Mucosa of rectum (tissue), 2 donors: ENCODE results near the gene ARSJ.

ENCODE experiments used
- H3K27ac ChIP-seq, 2 donors: one replicate each; pipeline ENCODE4 v1.7.0; 2013; ENCODE audit warnings: inconsistent platforms in 2 of 2, low read depth in 2 of 2, low read length in 2 of 2
- H3K27me3 ChIP-seq, 2 donors: one replicate each; pipeline ENCODE4 v1.7.0; 2013; ENCODE audit warnings: low read length in 2 of 2; ENCODE audit not compliant: control insufficient read depth in 2 of 2, insufficient read depth in 2 of 2
- H3K36me3 ChIP-seq, 2 donors: one replicate each; pipeline ENCODE4 v1.7.0; 2013; ENCODE audit warnings: low read length in 2 of 2; ENCODE audit not compliant: control insufficient read depth in 2 of 2, insufficient read depth in 2 of 2
- H3K4me1 ChIP-seq, 2 donors: one replicate each; pipeline ENCODE4 v1.7.0; 2013; ENCODE audit warnings: low read length in 2 of 2, mild to moderate bottlenecking in 1 of 2; ENCODE audit not compliant: control insufficient read depth in 2 of 2, insufficient read depth in 2 of 2
- H3K4me3 ChIP-seq, 2 donors: one replicate each; pipeline ENCODE4 v1.7.0; 2013; ENCODE audit warnings: low read length in 2 of 2
- H3K9ac ChIP-seq, 2 donors: one replicate each; pipeline ENCODE4 v1.7.0; 2013; ENCODE audit warnings: low read length in 2 of 2, low read depth in 1 of 2, mild to moderate bottlenecking in 1 of 2
- H3K9me3 ChIP-seq, 2 donors: one replicate each; pipeline ENCODE4 v1.7.0; 2013; ENCODE audit warnings: low read length in 2 of 2; ENCODE audit not compliant: control insufficient read depth in 2 of 2
- donor health status: healthy.
- donor health status: Normal muscosa, but diverticular disease.

ARSJ gene

DNA sequence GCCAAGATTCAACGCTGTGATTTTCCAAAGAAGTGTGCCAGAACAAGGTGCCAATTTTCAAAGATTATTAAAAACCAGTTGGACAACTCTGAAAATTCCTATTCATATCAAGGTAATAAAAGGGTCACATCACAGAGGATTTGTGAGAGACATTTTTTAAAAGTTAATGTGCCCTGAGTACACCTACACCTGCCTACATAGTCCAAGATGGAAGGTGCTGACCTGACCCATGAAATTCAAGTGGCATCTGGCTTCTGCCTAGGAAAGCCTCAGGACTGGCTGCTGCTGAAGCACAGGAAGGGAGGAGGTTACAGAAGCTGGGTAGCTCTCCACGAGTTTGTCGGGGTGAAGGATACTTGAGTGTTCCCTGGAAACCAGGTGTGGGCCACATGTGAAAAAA lies 11.4 kb upstream of the ARSJ start:
- H3K36me3 ChIP-seq, result no peaks in the 10 kb centered on the region
- H3K27ac ChIP-seq, result no peak overlapping the region
- H3K4me1 ChIP-seq, result no peaks in the 10 kb centered on the region
- H3K9me3 ChIP-seq, result no peaks in the 10 kb centered on the region
- H3K9ac ChIP-seq, result no peak overlapping the region
- H3K27me3 ChIP-seq, result no peaks in the 10 kb centered on the region
- no peak overlapping the region for H3K4me3 ChIP-seq

- Histone ChIP-seq H3K27ac (no peak overlapping the region), H3K4me1 (no peaks in the 10 kb centered on the region), H3K9me3 (no peaks in the 10 kb centered on the region), H3K4me3 (no peak overlapping the region), H3K9ac (no peak overlapping the region), H3K27me3 (no peaks in the 10 kb centered on the region), H3K36me3 (no peaks in the 10 kb centered on the region)
These were observed 8.0 kb upstream of the ARSJ start for GRCh38 chr4:113987382-113987941.

DNA sequence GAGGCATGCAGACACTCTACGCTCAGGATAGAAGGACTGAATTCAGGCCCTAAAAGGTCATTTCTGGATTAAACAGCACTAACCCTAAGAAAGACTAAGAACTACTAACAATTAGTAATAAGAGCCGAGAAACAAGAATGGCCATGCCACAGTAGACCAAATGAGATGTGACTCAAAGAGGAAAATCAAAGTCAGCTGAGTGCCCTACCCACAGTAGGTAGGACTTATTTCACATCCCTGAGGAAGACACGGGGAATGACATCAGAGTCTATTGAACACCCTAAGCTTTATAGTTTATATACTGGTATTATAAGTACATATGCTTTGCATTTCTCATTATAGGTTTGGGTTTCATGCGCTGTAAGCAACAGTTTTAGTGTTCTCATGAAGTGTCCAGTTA lies 2.7 kb upstream of the ARSJ start:
- H3K36me3 ChIP-seq, result no peaks in the 10 kb centered on the region
- H3K4me1 ChIP-seq, result peaks cover 0 to 11% of the 10 kb centered on the region in 2 donors

DNA sequence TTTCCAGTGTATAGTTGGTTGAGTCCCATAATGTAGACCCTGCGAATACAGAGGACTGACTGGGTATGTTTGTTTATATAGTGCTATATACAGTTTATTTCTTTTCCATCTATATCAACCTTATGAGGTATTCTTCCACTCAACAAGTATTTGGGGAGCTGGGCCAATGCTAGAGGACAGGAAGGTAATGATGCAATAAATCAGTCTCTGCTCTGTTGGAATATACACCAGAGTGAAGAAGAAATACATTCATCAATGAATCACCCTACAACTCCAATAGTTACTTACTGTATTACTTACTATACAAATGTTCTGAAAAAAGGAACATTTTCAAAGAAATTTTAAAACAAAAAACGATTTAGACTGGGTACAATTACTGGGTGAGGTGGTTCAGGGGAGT lies 2.1 kb upstream of the ARSJ start:
- Histone ChIP-seq H3K27me3 (no peaks in the 10 kb centered on the region), H3K27ac (no peak overlapping the region), H3K36me3 (no peaks in the 10 kb centered on the region), H3K9ac (no peak overlapping the region), H3K9me3 (no peaks in the 10 kb centered on the region), H3K4me3 (no peak overlapping the region), H3K4me1 (peaks cover 0 to 11% of the 10 kb centered on the region in 2 donors)

More for the DNA sequence above, 2.7 kb upstream of the ARSJ start:
- Histone ChIP-seq H3K27ac (no peak overlapping the region), H3K4me3 (no peak overlapping the region), H3K9me3 (no peaks in the 10 kb centered on the region), H3K27me3 (no peaks in the 10 kb centered on the region), H3K9ac (no peak overlapping the region)

GRCh38 chr4:113979905-113980615 lies 613 bp upstream of the ARSJ start:
- peak overlapping the region; percentile 71 to 88 for H3K9ac ChIP-seq

GRCh38 chr4:113978561-113979147 lies 793 bp downstream of the ARSJ start:
- peak overlapping the region; percentile 69 to 83 for H3K27ac ChIP-seq
- H3K4me1 ChIP-seq, result peaks cover 5 to 18% of the 10 kb centered on the region in 2 donors
- peak overlapping the region; percentile 78 to 84 for H3K4me3 ChIP-seq
- peak overlapping the region; percentile 71 to 88 for H3K9ac ChIP-seq
- no peaks in the 10 kb centered on the region for H3K27me3 ChIP-seq
- no peaks in the 10 kb centered on the region for H3K36me3 ChIP-seq
- no peaks in the 10 kb centered on the region for H3K9me3 ChIP-seq

More at GRCh38 chr4:113979905-113980615, 613 bp upstream of the ARSJ start:
- Histone ChIP-seq H3K9me3 (no peaks in the 10 kb centered on the region), H3K36me3 (no peaks in the 10 kb centered on the region), H3K27me3 (no peaks in the 10 kb centered on the region), H3K27ac (peak overlapping the region; percentile 69 to 83), H3K4me1 (peaks cover 5 to 18% of the 10 kb centered on the region in 2 donors), H3K4me3 (peak overlapping the region; percentile 78 to 84)

DNA sequence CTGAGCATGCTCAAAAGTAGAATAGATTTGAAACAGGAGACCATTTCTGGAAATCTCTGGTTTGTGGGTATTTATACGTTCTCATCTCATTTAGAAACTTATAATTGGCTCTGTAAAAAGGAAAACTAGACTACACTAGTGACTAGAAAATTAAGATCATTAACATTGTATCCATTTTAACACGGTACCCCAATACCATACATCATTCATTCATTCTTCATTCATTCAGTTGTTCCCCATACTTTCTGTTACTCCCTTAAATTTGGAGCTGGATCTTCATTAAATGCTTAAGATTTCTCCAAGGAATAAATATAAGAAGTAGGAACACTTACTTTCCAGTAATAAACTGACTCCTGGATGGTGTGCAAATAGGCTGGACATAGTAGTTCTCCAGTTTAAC lies 1.3 kb downstream of the ARSJ start:
- H3K36me3 ChIP-seq, result no peaks in the 10 kb centered on the region
- peak overlapping the region; percentile 18 to 33 for H3K27ac ChIP-seq
- H3K4me3 ChIP-seq, result peak overlapping the region; percentile 78 to 84

DNA sequence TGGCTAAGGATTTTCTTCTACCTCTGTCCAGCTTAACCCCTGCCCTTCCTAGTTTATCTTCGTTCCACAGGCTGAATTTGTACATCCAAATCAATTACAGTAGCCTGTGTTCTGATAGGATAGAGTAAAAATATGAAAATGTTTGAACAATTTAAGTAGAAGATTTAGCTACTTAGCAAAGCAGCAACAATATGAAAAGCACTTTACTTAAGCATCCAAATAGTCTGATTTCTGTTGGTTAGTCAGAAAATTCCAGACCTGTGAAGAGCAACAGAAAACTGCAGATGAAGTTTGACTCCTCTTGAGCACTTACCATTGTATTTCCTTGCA lies 2.0 kb downstream of the ARSJ start:
- Histone ChIP-seq H3K4me3 (peak overlapping the region; percentile 48 to 78), H3K27me3 (no peaks in the 10 kb centered on the region), H3K9ac (peak overlapping the region in 1 of 2 donors; percentile 57), H3K9me3 (no peaks in the 10 kb centered on the region), H3K27ac (peak overlapping the region in 1 of 2 donors; percentile 33), H3K4me1 (peaks cover 5 to 18% of the 10 kb centered on the region in 2 donors), H3K36me3 (no peaks in the 10 kb centered on the region)

More for the DNA sequence above, 1.3 kb downstream of the ARSJ start:
- Histone ChIP-seq H3K9me3 (no peaks in the 10 kb centered on the region), H3K27me3 (no peaks in the 10 kb centered on the region), H3K9ac (peak overlapping the region in 1 of 2 donors; percentile 88), H3K4me1 (peaks cover 5 to 18% of the 10 kb centered on the region in 2 donors)

DNA sequence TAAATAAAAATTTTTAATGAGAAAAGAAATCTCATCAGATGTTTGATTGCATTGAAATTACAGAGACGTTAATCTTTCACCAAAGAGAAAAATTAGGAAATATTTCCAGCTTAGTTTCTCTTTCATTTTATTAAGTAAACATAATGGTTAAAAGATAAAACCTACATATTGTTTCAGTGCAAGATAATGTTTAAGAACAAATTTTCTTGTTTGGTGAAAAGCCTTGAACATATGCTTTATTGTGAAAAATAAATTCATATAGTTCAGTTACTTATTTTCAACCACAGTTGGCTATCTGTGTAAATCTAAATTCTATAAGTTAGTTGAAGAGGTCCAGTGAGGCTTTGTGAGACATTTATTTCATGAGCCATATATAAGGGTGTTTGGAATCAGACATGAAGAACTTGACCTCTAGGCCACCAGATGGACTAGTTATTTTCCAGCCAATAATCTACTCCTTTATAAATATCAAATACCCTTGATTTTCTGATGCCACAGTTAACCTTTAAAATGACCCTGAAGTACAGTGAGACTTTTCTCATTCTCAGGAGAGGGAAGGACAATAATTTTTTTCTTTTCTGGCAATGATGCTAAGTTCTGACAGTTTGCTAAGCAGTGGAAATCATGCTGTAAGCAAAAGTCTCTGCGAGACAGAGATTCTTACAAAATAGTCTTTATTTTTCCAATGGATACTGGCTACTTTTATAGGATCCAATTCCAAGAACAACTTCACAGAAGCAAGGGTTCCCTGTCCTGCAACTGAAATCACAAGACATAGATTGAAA lies 2.5 kb downstream of the ARSJ start:
- Histone ChIP-seq H3K4me3 (peak overlapping the region; percentile 16 to 78), H3K27me3 (no peaks in the 10 kb centered on the region), H3K36me3 (no peaks in the 10 kb centered on the region), H3K27ac (peak overlapping the region in 1 of 2 donors; percentile 32), H3K4me1 (peaks cover 5 to 18% of the 10 kb centered on the region in 2 donors), H3K9me3 (no peaks in the 10 kb centered on the region), H3K9ac (peak overlapping the region in 1 of 2 donors; percentile 57)

GRCh38 chr4:113975578-113975977 lies 3.9 kb downstream of the ARSJ start:
- H3K4me1 ChIP-seq, result peaks cover 5 to 20% of the 10 kb centered on the region in 2 donors
- no peak overlapping the region for H3K4me3 ChIP-seq

More at GRCh38 chr4:113975578-113975977, 3.9 kb downstream of the ARSJ start:
- Histone ChIP-seq H3K27me3 (no peaks in the 10 kb centered on the region), H3K9me3 (no peaks in the 10 kb centered on the region), H3K9ac (peak overlapping the region in 1 of 2 donors; percentile 12), H3K27ac (no peak overlapping the region), H3K36me3 (no peaks in the 10 kb centered on the region)
